ENCODE measurements around the gene GC.
"Not testable (repeated sequence)": the region's sequence is repeated elsewhere in the genome, so short reads cannot be mapped to it uniquely, and the experiment has no call there.

GC gene, protein sequence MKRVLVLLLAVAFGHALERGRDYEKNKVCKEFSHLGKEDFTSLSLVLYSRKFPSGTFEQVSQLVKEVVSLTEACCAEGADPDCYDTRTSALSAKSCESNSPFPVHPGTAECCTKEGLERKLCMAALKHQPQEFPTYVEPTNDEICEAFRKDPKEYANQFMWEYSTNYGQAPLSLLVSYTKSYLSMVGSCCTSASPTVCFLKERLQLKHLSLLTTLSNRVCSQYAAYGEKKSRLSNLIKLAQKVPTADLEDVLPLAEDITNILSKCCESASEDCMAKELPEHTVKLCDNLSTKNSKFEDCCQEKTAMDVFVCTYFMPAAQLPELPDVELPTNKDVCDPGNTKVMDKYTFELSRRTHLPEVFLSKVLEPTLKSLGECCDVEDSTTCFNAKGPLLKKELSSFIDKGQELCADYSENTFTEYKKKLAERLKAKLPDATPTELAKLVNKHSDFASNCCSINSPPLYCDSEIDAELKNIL
- 0 reads per million in 4 experiments for total RNA-seq

DNA sequence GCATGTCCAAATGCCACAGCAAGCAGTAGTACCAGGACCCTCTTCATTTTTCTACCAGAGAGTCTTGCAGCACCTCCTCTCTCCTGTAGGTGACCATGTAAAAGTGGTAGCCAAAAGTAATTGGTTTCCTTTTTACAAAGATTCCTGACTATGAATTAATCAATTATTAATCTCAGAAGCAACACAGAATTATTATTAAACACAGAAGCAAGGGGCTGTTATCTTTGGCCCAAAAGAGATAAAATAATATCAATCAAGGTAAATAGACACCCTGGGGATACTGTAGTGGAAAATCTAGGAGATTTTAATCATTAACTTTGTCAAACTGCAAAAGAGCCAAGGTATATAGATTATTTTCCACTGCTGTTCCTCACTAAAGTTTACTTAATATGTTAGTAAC, at the start of gene GC:
TSS of gene GC (minus strand) at position 108 of the 400 bp plus-strand sequence. CDS start at position 47, 61 bp downstream.
- DNase-seq = no peak

DNA sequence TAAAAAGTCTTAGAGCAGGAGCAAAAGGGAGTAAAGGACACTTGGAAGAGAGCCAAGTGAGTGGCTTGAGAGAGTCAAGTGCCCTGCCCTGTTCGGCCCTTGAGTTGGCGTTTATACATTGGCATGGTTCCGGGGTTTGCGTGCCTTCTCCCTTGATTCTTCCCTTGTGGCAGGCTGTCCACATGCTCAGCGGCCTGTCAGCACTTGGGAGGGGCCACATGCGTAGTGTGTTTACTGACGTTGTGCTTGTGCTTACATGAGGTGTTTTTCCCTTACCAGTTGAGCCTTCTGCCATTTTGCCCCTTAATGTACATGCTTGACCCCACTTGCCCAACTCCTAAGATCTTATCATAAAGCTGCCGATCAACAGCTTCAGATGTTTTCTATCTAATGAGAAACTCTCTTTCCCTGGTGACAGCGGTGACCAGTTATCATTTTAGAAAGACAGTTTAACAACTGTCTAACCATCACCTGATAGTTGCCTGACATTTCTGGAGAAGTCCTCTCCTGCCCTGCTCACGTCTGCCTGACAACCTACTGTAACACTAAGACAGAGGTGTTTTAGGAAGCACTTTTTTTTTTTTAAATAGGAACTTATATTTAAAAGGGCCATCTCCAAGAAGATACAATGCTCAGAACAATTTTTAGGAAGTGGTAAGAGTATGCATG, 49.5 kb upstream of the GC start:
- no peak for DNase-seq

DNA sequence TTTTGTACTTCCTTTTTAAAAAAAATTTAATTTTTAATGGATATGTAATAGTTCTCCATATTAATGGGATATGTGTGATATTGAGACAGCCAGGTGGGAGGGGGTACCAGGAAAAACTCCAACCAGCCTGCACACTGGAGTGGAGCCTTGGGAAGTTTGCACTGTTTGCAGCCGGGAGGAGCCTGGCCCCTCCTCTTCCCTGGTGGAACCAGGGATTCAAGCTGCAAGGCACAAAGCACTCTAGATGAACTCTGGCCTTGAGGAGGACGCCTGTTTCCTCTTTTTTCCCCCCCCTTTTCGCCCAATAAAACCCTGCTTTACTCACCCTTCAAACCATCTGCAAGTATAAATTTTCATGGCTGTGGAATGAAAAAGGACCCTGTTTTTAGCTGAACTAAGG, 48.2 kb upstream of the GC start:
- DNase-seq = no peak

DNA sequence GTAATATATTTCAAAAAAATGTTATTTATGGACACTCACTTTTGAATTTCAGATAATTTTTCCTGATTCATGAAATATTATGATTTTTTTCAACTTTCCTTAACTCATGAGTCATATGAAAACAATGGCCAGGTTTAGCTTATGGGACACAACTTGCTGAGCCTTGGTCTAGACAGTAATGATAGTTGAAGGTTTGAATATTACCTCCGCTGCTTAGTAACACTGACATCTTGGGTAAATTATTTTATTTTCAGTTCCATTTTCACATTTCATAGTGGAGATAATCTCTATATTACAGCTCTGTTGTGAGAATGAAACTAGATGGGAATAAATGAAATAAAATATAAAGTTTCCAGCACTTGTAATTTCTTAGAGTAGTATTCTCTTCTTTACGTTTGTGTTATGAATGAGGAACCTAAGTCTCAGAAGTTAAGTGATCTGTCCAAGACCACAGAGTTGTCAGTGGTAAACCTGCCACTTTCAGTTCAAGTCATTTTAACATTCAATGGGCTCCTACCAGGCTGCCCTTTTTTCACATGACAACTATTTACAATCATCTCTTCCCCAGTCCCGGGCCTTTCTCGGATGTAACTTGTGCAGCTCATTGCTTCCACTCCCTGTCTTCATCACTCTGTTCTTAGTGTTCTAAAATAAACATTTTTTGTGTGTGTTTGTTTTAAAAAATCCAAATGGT, 46.8 kb upstream of the GC start:
- no peak for DNase-seq

DNA sequence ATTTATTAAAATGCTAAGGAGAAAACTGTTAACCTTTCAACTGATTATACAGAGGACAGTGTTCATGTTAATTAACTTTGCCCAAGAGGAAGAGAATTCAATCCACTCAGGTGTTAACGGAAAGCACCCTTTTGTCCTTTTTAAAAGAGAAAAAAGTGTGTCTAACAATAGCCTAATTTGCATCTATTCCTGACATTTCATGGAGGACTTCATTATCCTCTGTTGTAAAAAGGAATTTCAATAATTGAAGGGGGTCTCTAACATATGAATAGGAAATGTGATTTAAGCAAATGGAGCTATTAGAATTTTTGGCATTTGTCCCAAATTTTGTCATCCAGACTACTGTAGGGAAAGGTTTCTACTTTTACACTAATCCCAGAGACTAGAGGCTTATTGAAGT, 44.6 kb upstream of the GC start:
- no peak for DNase-seq

DNA sequence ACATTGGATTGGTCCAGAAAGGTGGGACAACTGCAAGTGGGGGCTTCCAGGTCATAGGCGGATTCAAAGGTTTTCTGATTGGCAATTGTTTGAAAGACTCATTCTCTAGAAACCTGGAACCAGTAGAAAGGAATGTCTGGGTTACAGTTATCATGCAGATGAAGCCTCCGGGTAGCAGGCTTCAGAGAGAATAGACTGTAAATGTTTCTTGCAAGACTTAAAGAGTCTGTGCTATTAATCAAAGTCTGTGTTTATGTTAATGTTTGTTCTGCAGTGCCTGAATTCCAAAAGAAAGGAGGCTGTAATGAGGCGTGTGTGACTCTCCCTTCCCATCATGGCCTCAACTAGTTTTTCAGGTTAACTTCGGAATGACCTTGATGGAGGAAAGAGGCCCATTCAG, 43.9 kb upstream of the GC start:
- DNase-seq = no peak

DNA sequence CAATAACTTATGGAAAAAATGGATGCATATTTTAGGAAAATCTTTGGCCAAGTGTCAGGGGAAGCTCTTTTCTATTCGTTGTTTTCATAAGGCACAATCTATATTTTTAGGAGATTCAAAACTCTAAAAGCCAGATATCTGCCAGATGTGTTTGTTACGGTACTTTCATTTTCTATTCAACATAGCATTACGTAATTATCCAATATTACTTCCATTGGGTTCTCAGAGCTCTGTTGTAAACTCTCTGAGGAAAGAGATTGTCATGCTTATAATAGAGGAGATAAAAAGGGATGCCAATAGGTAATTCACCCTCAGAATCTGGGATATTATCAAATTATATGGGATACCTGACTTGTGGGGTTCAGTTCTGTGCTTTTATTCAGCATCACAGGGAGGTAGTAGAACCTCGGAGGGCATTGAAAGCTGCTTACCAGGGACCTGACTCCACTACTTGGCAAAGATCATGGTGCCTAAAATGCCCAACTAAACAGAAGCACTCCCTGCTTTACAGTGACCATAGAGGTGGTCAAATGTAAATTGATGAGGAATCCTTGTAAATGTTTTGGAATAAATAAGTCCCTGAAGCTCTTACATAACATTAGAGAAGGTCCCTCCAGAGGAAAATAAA, 32.9 kb upstream of the GC start:
- no peak for DNase-seq

DNA sequence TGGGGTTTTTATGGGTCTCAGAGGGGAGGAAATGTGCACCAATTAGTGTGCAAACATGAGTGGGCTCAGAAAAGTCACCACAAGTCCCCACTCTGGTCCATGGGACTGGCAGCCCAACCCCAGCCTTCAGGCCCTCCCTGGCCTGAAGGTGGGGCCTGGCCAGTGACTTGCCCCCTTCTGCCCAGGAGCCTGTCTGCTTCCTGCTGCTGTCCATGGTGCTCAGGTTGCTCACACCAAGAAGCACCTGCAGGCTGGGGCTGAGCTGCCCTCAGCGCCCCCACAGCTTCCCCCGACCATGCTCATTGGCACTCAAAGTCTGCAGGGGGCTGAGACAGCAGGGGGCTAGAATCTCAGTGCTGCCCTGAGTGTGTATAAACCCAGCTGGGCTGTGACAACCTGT, 30.6 kb upstream of the GC start:
- DNase-seq = no peak

DNA sequence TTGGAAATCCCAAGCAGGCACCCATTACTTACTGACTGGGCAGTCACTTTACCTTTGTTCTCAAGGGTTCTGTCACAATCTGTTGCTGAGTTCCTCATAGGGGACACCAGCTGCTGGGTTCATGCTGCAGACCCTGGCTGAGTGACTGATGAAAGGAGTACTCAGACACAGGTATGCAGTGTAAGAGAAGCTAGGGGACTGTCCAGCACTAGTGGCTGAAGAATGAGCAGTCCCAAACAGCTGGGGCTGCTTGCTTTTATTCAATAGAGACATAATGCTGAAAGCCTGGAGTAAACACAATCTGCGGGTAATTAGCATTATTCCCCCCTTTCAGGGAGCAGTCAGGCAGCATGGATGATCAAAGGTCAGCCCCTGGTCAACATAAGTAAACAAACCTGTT, 25.9 kb upstream of the GC start:
- DNase-seq = not testable (repeated sequence)

DNA sequence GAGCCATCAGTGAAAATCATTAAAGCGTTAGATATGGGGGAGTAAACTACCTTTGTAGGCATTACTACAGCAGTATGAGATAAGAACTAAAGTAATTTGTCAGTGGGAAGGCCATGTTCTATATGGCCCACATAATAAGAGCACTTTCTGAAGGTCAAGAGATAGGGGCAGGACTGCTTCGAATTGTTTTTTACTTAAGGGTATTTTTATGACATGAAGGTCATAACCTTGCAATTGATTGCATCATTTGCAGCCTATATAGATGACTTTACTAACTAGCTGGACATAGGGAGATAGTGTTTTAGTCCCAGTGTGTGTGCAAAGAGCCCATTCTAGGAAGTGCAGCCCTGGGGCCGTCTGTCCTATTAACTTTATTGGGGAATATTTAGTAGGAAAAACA, 23.6 kb upstream of the GC start:
- DNase-seq = no peak

DNA sequence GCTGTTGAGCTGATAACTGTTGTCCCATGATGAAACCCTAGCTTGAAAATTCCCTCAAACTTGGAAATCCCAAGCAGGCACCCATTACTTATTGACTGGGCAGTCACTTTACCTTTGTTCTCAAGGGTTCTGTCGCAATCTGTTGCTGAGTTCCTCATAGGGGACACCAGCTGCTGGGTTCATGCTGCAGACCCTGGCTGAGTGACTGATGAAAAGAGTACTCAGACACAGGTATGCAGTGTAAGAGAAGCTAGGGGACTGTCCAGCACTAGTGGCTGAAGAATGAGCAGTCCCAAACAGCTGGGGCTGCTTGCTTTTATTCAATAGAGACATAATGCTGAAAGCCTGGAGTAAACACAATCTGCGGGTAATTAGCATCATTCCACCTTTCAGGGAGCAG, 21.4 kb upstream of the GC start:
- DNase-seq = not testable (repeated sequence)

DNA sequence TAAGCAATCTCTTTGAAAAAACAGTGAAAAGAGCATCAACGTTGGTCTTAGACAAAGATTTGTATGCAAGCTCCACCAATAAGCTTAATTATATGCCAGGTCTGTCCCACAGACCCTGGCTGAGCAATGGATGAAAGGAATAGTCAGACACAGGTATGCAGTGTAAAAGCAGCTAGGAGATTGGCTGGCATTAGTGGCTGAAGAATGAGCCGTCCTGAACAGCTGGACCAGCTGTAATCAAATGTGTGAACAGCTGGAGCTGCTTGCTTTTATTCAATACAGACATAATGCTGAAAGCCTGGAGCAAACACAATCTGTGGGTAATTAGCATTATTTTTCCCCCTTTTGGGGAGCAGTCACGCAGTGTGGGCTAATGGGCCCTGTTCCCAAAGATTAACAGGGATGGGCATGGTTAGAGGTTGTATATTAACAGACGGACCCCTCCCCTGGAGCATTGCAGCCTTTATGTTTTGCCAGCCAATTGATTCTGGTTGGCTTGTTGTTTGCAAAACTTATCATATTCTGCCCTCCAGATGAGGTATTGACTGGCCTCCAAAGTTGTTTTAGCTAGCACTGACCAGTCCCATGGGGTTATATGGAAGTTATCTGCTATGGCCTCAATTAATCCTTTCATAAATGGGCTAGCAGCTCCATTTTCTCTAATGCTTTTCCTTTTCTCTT, 20.3 kb upstream of the GC start:
- DNase-seq = not testable (repeated sequence)

DNA sequence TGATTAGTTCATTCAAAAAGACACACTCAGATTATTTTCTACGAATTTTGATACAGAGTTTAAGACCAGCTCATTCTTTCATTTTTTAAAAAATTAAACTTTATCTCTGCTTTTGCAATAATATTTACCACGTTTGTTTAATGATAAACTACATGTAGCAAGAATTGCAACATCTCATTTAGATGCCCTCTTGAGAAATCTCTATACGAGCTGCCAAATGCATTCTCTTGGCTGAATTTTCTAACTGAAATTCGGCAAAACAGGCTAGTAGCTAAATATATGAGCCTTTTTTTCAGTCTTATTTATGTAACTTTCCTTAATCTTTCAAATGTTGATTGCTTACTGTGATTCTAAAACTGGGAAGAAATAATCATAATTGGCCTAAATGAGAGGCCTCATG, 2.1 kb upstream of the GC start:
- DNase-seq = no peak

DNA sequence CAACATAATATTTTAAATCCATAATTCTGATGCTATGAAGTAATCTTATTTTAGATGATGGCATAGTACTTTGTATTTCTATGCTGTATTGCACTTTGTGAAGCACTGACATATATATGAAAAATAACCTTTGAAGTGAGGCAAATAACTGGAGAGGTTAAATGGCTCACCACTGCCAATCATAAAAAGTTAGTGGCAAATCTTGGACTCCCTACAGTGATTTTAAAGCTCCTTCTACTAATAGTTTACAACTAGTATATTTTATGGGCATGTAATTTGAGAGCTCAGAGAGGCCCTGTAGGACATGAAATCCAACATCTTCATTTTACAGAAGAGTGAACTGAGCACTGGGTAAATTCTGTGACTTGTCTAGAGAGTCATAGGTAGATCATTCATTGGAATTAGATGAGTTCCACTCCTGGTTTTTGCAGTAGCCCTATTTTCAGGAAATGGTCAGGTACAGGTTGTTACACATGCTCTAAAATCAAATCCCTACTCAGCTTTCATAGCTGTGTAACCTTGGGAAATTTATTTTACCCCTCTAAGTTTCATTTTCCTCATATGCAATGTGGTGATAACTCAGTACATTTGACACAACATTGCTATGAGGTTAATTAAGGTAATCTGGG, 804 bp upstream of the GC start:
- DNase-seq = no peak

DNA sequence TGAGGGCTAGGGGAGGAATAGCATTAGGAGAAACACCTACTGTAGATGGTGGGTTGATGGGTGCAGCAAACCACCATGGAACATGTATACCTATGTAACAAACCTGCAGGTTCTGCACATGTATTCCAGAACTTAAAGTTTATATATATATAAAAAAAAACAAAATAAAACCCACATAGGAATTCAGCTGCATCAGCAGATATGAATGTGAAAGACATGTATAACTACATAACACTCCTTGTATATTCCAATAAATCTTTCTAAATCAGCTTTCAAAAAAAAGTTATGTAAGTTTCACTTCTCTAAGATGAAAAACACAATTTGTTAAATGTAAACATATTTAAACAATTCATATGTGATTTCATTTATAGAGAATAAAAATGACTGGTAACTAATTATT, 6.0 kb downstream of the GC start:
- no peak for DNase-seq

DNA sequence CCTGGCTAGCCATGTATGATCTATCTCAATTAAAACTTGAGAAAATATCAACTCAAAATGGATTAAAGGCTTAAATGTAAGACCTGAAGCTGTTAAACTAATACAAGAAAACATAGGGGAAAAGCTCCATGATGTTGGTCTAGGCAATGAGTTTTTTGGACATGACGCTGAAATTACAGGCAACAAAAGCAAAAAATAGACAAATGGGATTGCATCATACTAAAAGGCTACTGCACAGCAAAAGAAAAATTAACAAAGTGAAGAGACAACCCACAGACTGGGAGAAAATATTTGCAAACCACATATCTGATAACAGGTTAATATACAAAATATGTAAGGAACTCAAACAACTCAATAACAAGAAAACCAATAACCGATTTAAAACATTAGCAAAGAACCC, 8.4 kb downstream of the GC start:
- DNase-seq = no peak

DNA sequence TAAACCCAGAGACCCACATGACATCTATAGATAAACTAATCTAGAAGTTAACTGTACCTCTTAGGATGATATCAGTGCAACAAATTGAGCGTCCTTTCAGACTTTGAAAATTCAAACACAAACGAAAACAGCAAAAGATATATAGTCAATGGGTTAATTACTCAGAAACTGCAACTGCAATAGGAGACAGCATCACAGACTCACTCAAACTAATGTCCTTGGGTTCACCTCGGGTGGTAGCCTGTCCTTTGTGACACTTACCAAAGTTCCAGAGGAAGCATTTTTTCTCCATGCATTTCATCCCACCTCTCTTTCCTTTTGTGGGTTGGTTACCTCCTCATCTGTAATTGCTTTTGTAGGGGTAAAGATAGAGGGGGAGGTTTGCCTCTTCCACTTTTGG, 9.7 kb downstream of the GC start:
- no peak for DNase-seq

DNA sequence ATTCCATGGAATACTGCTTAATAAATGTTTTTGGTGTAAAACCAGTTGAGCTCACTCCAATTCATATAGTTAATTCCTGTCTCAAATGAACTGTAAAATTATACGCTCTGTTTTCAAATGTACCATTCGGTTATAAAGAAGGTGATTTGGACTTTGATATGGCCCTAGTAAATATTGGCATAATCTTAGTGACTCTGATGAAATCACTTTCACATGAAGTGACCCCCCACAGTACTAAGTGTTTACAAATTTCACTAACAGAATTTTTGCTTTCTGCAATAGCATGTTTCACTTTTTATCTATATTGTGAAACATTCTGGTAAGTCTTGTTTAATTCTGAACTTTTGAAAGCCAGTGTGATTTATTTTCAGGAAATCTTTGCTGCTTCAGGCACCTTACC, 10.9 kb downstream of the GC start:
- no peak for DNase-seq

DNA sequence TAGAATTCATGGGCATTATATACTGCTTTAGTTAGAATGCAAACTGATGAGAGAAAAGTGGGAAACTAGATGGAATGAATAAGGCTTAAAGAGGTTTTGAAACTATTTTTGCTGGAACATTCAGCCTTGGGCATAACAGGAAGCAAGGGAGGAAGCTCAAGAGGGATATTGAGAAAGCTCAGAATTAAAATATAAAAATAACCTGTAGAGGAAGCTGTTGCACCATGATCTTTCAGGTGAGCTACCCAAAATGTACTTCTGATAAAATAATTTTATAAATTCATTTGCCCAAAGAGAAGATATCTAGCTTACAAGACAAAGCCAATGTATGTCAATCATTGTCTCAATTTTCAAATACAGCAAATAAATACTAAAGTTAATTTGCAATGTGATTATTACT, 11.3 kb downstream of the GC start:
- no peak for DNase-seq

DNA sequence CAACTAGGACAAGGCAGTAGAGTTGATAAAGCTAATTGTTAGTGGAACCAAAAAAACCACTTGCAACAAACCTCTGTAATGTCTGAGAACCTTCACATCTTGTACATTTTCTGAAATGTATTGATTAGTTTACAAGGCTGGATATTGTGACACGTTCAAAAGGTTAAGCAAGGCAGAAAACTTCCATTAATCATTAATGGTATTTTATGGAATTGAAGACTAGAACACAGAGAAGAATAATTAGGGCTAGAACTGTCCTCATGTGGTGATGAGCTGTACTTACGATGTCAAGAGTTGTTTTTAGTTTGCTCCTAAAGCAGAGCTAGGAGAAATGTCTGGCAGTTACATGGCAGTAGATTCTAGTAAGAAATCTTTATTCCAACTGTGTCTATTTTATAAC, 12.3 kb downstream of the GC start:
- no peak for DNase-seq

DNA sequence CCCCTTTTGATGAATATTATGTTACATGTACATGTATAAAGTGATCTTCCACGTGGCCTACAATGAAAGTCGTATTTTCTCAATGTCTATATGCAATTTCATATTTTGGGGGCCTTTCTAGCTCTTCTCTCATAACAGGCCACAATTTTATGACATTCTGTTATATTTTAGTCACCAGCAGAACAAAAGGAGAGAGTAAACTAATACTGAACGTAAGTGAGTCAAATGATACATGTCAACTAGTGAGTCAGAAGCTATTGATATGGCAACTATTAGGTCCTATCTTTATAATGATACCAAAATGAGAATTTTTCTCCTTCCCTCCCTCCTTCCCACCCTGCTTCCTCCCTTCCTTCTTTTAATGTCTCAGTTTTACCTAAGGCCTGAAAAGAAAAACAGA, 14.4 kb downstream of the GC start:
- DNase-seq = no peak

DNA sequence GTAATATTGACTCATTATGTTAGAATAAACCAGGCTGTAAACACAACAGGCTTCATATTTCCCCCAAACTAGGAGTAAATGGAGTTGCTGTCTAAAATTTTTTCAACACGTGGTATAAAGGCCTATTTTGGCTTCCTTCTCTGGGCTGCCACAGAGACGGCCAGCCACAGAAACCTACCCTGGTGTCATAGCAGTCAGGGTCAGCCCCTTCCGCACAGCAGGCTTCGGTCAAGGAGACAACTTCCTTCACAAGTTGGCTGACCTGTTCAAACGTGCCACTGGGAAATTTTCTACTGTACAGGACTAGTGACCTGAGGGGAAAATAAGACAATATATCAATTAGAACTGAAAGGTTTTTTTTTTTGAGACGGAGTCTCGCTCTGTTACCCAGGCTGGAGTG, 15.8 kb downstream of the GC start:
- DNase-seq = no peak

Measured in effector CD8-positive, alpha-beta T cell (primary cell).